Measurements from ENCODE around the gene ZNF579.

ZNF579 gene

GRCh38 chr19:55580628-55581144 is at the start of gene ZNF579:
Gene ZNF579 (minus strand): TSS chr19:55580848. CDS start chr19:55579639, 1,209 bp downstream.
- DNase-seq, result peak; percentile 85 to 92 (median 89)

- no peak for DNase-seq
These were observed 45.7 kb upstream of the ZNF579 start for GRCh38 chr19:55626350-55626749.

GRCh38 chr19:55625004-55625326 is 44.3 kb upstream of the ZNF579 start:
- no peak for DNase-seq

- DNase-seq, result peak; percentile 96 to 99 (median 99)
These were observed 43.7 kb upstream of the ZNF579 start, which contains the start of gene ZNF784 for GRCh38 chr19:55624109-55625003. Gene ZNF784 (minus strand): TSS chr19:55624566. CDS start chr19:55624561, 5 bp downstream.

GRCh38 chr19:55623561-55623960 is 42.9 kb upstream of the ZNF579 start:
- DNase-seq, result no peak

GRCh38 chr19:55623130-55623529 is 42.5 kb upstream of the ZNF579 start:
- DNase-seq, result no peak

GRCh38 chr19:55622242-55622969 is 41.8 kb upstream of the ZNF579 start:
- no peak for DNase-seq

GRCh38 chr19:55621673-55622231 is 41.1 kb upstream of the ZNF579 start:
- no peak for DNase-seq

GRCh38 chr19:55621205-55621672 is 40.6 kb upstream of the ZNF579 start:
- no peak for DNase-seq

- peak; percentile 67 to 77 (median 73) for DNase-seq
These were observed 40.0 kb upstream of the ZNF579 start for GRCh38 chr19:55620410-55621204.

GRCh38 chr19:55619286-55619685 is 38.6 kb upstream of the ZNF579 start:
- peak in 2 of 3 donors; percentile 45 to 48 for DNase-seq

- no peak for DNase-seq
These were observed 37.8 kb upstream of the ZNF579 start for GRCh38 chr19:55618426-55618825.

- DNase-seq, result no peak
These were observed 36.8 kb upstream of the ZNF579 start for GRCh38 chr19:55617426-55617825.

- no peak for DNase-seq
These were observed 35.8 kb upstream of the ZNF579 start for GRCh38 chr19:55616395-55616875.

- no peak for DNase-seq
These were observed 35.1 kb upstream of the ZNF579 start for GRCh38 chr19:55615543-55616394.

GRCh38 chr19:55614711-55615542 is 34.3 kb upstream of the ZNF579 start:
- DNase-seq, result no peak

GRCh38 chr19:55613930-55614710 is 33.5 kb upstream of the ZNF579 start:
- no peak for DNase-seq

GRCh38 chr19:55613396-55613795 is 32.7 kb upstream of the ZNF579 start:
- no peak for DNase-seq

GRCh38 chr19:55611983-55612645 is 31.5 kb upstream of the ZNF579 start:
- DNase-seq, result no peak
